HEK293T (cell line): Measurements from ENCODE around the gene C1QL4.

ENCODE experiments used
- ARNT ChIP-seq: fragments of 450-650 bp; IDR thresholded peaks from 2 replicates; pipeline ENCODE4 v1.6.1; 2017; ENCODE audit warnings: mild to moderate bottlenecking
- BHLHE40 ChIP-seq: fragments of 450-650 bp; IDR thresholded peaks from 2 replicates; pipeline ENCODE4 v1.6.1; 2016; ENCODE audit warnings: mild to moderate bottlenecking, moderate library complexity, borderline replicate concordance
- ELF4 ChIP-seq: fragments of 450-650 bp; IDR thresholded peaks from 2 replicates; pipeline ENCODE4 v1.6.1; 2017; ENCODE audit warnings: antibody characterized with exemption
- FOXK2 ChIP-seq: fragments of 450-650 bp; IDR thresholded peaks from 2 replicates; pipeline ENCODE4 v1.6.1; 2016; ENCODE audit warnings: mild to moderate bottlenecking
- FOXM1 ChIP-seq: fragments of 450-650 bp; IDR thresholded peaks from 2 replicates; pipeline ENCODE4 v1.6.1; 2017; ENCODE audit warnings: mild to moderate bottlenecking, borderline replicate concordance
- HDGF ChIP-seq: fragments of 450-650 bp; IDR thresholded peaks from 2 replicates; pipeline ENCODE4 v1.6.1; 2017; ENCODE audit warnings: antibody characterized with exemption, borderline replicate concordance
- L3MBTL2 ChIP-seq: fragments of 450-650 bp; conservative IDR thresholded peaks from 2 replicates; pipeline ENCODE4 v1.6.1; 2016; ENCODE audit warnings: mild to moderate bottlenecking
- NFRKB ChIP-seq: fragments of 450-650 bp; IDR thresholded peaks from 2 replicates; pipeline ENCODE4 v1.6.1; 2016; ENCODE audit warnings: mild to moderate bottlenecking, moderate library complexity
- SP1 ChIP-seq: fragments of 450-650 bp; IDR thresholded peaks from 2 replicates; pipeline ENCODE4 v1.6.1; 2017
- SUZ12 ChIP-seq: fragments of 450-650 bp; IDR thresholded peaks from 2 replicates; pipeline ENCODE4 v1.6.1; 2016; ENCODE audit warnings: mild to moderate bottlenecking
- TARDBP ChIP-seq: fragments of 450-650 bp; IDR thresholded peaks from 2 replicates; pipeline ENCODE4 v1.6.1; 2016
- TF ChIP-seq, protein P1 (sequence below): fragments of 450-650 bp; IDR thresholded peaks from 2 replicates; pipeline ENCODE4 v1.6.1; 2016

DNA sequence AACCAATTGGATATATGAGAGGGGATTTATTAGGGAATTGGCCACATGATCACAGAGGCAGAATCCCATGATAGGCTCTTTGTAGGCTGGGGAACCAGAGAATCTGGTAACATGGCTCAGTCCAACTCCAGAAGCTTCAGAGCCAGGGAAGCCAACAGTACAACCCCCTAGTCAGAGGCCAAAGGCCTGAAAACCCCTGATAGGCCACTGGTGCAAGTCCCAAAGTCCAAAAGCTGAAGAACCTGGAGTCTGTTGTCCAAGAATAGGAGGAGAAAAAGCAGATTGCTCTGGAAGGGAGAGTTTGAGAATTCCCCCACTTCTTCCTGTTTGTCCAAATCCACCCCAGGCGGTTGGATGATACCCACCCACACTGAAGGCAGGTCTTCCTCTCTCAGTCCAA, 22.2 kb downstream of the C1QL4 start:
- TF ChIP-seq SUZ12 (no peak), TARDBP (no peak), SP1 (no peak), NFRKB (no peak), HDGF (no peak), L3MBTL2 (no peak), BHLHE40 (no peak), ELF4 (no peak), FOXM1 (no peak), ARNT (no peak), FOXK2 (no peak)
- TF ChIP-seq, protein P1, sequence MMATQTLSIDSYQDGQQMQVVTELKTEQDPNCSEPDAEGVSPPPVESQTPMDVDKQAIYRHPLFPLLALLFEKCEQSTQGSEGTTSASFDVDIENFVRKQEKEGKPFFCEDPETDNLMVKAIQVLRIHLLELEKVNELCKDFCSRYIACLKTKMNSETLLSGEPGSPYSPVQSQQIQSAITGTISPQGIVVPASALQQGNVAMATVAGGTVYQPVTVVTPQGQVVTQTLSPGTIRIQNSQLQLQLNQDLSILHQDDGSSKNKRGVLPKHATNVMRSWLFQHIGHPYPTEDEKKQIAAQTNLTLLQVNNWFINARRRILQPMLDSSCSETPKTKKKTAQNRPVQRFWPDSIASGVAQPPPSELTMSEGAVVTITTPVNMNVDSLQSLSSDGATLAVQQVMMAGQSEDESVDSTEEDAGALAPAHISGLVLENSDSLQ, result no peak
